HepG2 (cell line): ENCODE measurements around the gene HAUS5. TPM values are rescaled to one million over a fixed set of nuclear protein-coding genes. Genes with fewer than 3 reads are reported as not detected.

Source experiments
- ADNP ChIP-seq: sonication (generic); formaldehyde crosslinking; IDR thresholded peaks from 2 replicates; pipeline ENCODE4 v1.4.0; 2020; ENCODE audit warnings: missing genetic modification reagents
- ARNT2 ChIP-seq: sonication (generic); formaldehyde crosslinking; IDR thresholded peaks from 2 replicates; pipeline ENCODE4 v1.8.0; 2022; ENCODE audit warnings: mild to moderate bottlenecking, low read depth, missing genetic modification reagents, moderate library complexity
- DBP ChIP-seq: sonication (generic); formaldehyde crosslinking; IDR thresholded peaks from 2 replicates; pipeline ENCODE4 v1.4.0; 2020; ENCODE audit warnings: missing genetic modification reagents; ENCODE audit errors: not compliant biosample characterization
- ETV5 ChIP-seq: IDR thresholded peaks from 2 replicates; pipeline ENCODE4 v1.6.1; 2018; ENCODE audit warnings: missing biosample characterization, missing genetic modification reagents, inconsistent platforms, borderline replicate concordance
- KIAA2018 ChIP-seq: sonication (generic); formaldehyde crosslinking; IDR thresholded peaks from 2 replicates; pipeline ENCODE4 v1.5.0; 2020; ENCODE audit warnings: mild to moderate bottlenecking, missing genetic modification reagents, borderline replicate concordance
- RORA ChIP-seq: sonication (generic); formaldehyde crosslinking; IDR thresholded peaks from 2 replicates; pipeline ENCODE4 v1.5.0; 2020; ENCODE audit warnings: mild to moderate bottlenecking, missing genetic modification reagents, moderate library complexity
- TCF7 ChIP-seq: sonication (generic); IDR thresholded peaks from 2 replicates; pipeline ENCODE4 v1.6.1; 2016; ENCODE audit warnings: antibody characterized with exemption, low read depth
- TRIM22 ChIP-seq: fragments of 450-650 bp; IDR thresholded peaks from 2 replicates; pipeline ENCODE4 v1.6.1; 2017
- ZBTB42 ChIP-seq: sonication (generic); formaldehyde crosslinking; IDR thresholded peaks from 2 replicates; pipeline ENCODE4 v1.5.0; 2020; ENCODE audit warnings: mild to moderate bottlenecking, missing genetic modification reagents
- ZNF326 ChIP-seq: sonication (generic); formaldehyde crosslinking; IDR thresholded peaks from 2 replicates; pipeline ENCODE4 v1.4.0; 2020; ENCODE audit warnings: missing genetic modification reagents, borderline replicate concordance
- ZNF672 ChIP-seq: sonication (generic); formaldehyde crosslinking; IDR thresholded peaks from 2 replicates; pipeline ENCODE4 v1.8.1; 2022; ENCODE audit warnings: missing genetic modification reagents
- ZNF879 ChIP-seq: sonication (generic); formaldehyde crosslinking; IDR thresholded peaks from 2 replicates; pipeline ENCODE4 v1.8.1; 2023; ENCODE audit warnings: missing genetic modification reagents
- polyA plus RNA-seq, 8 experiments: library from polyadenylated mRNA; depleted of rRNA in 3 of 8; stranded (reverse) in 7 of 8; unstranded in 1 of 8; fragments of >200 nt; fragmentation: Illumina TruSeq in 4 of 8; extraction: Trizol in 4 of 8; gene quantifications; 2 replicates each; pipeline versions ENCODE4 v1.2.1 to v1.2.3, GENCODE V29; 2011 to 2016; ENCODE audit warnings: low read depth in 4 of 8, missing spikeins in 1 of 8, mixed read lengths in 1 of 8; ENCODE audit not compliant: insufficient read depth in 1 of 8
- total RNA-seq, 5 experiments: library from RNA; depleted of rRNA; stranded (reverse); fragments of >200 nt; fragmentation: Illumina TruSeq; extraction: Trizol; gene quantifications; 2 replicates each; pipeline ENCODE4 v1.2.3, GENCODE V29; 2016; ENCODE audit warnings: low read depth in 1 of 5

HAUS5 gene
- total and polyA plus RNA-seq, 2 of the 13 experiments (the other 11 are each of a cell fraction or from before 2014, with no cell fraction given): 10.3 to 17.7 TPM

- TF ChIP-seq KIAA2018: no peak
- TF ChIP-seq ARNT2: peak; percentile 82
- TF ChIP-seq ZBTB42 (CRISPR knock-in tag): no peak
- no peak for TF ChIP-seq RORA (CRISPR knock-in tag)
- 0 out of 2 replicates have a peak, but pooled peaks have one; percentile 30 for TF ChIP-seq ETV5
- no peak for TF ChIP-seq ADNP (CRISPR knock-in tag)
- TF ChIP-seq ZNF879 (CRISPR knock-in tag): no peak
- no peak for TF ChIP-seq ZNF326 (CRISPR knock-in tag)
- no peak for TF ChIP-seq TCF7
- TF ChIP-seq TRIM22: no peak
- TF ChIP-seq ZNF672 (CRISPR knock-in tag): 0 out of 2 replicates have a peak, but pooled peaks have one; percentile 75
- TF ChIP-seq DBP (CRISPR knock-in tag): no peak
Measured at GRCh38 chr19:35643255-35644205, 31.0 kb downstream of the HAUS5 start (continued).
